Osteoblast (primary cell): ENCODE data around the gene TMEM92. TPM values are rescaled to one million over a fixed set of nuclear protein-coding genes. Genes with fewer than 3 reads are reported as not detected.

Experiments used
- DNase-seq: peaks from one replicate; pipeline ENCODE4 v3.0.0; 2011; ENCODE audit warnings: low spot score, mixed read lengths; ENCODE audit not compliant: insufficient read length; ENCODE audit errors: missing footprints
- H2AFZ ChIP-seq: 2 replicates; pipeline ENCODE4 v1.6.0; 2011; ENCODE audit warnings: mild to moderate bottlenecking, low read length
- H3K27ac ChIP-seq: 2 replicates; pipeline ENCODE4 v1.5.1; 2011; ENCODE audit warnings: mild to moderate bottlenecking, low read depth, low read length, moderate library complexity
- H3K27me3 ChIP-seq: 2 replicates; pipeline ENCODE4 v1.6.0; 2012; ENCODE audit warnings: mild to moderate bottlenecking, control low read depth, inconsistent platforms, low read length, moderate library complexity; ENCODE audit not compliant: insufficient read depth
- H3K36me3 ChIP-seq: 2 replicates; pipeline ENCODE4 v1.5.1; 2011; ENCODE audit warnings: mild to moderate bottlenecking, low read length, control low read depth, moderate library complexity; ENCODE audit not compliant: insufficient read depth
- H3K4me1 ChIP-seq: 2 replicates; pipeline ENCODE4 v1.5.1; 2011; ENCODE audit warnings: mild to moderate bottlenecking, low read length, control low read depth, moderate library complexity; ENCODE audit not compliant: insufficient read depth
- H3K4me2 ChIP-seq: 2 replicates; pipeline ENCODE4 v1.6.0; 2011; ENCODE audit warnings: mild to moderate bottlenecking, low read length; ENCODE audit not compliant: insufficient read depth
- H3K4me3 ChIP-seq: fragments of 200-600 bp; sonication (generic); 3 replicates; pipeline ENCODE4 v1.5.1; 2012; ENCODE audit warnings: mild to moderate bottlenecking, low read length, inconsistent platforms; ENCODE audit not compliant: insufficient read depth
- H3K79me2 ChIP-seq: 2 replicates; pipeline ENCODE4 v1.6.0; 2012; ENCODE audit warnings: mild to moderate bottlenecking, low read length, control low read depth, inconsistent platforms; ENCODE audit not compliant: insufficient read depth
- H3K9me3 ChIP-seq: 2 replicates; pipeline ENCODE4 v1.5.1; 2011; ENCODE audit warnings: low read depth, low read length, control low read depth
- H4K20me1 ChIP-seq: 2 replicates; pipeline ENCODE4 v1.6.0; 2012; ENCODE audit warnings: mild to moderate bottlenecking, low read length, control low read depth; ENCODE audit not compliant: insufficient read depth
- total RNA-seq: library from RNA; depleted of rRNA; stranded (reverse); fragments of >200 nt; gene quantifications from 2 replicates; pipeline ENCODE4 v1.2.3, GENCODE V29; 2012
- TF ChIP-seq, protein P1 (sequence below): IDR thresholded peaks from 2 replicates; pipeline ENCODE4 v1.5.1; 2011; ENCODE audit warnings: mild to moderate bottlenecking, low read depth, low read length, moderate library complexity; ENCODE audit errors: extremely low read depth

TMEM92 gene
- under 0.01 and 0.36 TPM in 2 replicates for total RNA-seq

- H3K4me1 ChIP-seq, result peaks cover 47% of the 10 kb centered on the region
Measured at GRCh38 chr17:50274142-50274896, at the start of gene TMEM92. Gene TMEM92, plus strand, starts transcription at chr17:50274466. Its CDS starts 36 bp downstream, at chr17:50274502.

GRCh38 chr17:50225701-50226240 lies 48.5 kb upstream of the TMEM92 start:
- no peaks in the 10 kb centered on the region for H3K36me3 ChIP-seq
- no peak overlapping the region for H3K27ac ChIP-seq
- H2AFZ ChIP-seq, result no peak overlapping the region
- H3K4me1 ChIP-seq, result peaks cover 22% of the 10 kb centered on the region
- no peaks in the 10 kb centered on the region for H4K20me1 ChIP-seq
- TF ChIP-seq, protein P1, sequence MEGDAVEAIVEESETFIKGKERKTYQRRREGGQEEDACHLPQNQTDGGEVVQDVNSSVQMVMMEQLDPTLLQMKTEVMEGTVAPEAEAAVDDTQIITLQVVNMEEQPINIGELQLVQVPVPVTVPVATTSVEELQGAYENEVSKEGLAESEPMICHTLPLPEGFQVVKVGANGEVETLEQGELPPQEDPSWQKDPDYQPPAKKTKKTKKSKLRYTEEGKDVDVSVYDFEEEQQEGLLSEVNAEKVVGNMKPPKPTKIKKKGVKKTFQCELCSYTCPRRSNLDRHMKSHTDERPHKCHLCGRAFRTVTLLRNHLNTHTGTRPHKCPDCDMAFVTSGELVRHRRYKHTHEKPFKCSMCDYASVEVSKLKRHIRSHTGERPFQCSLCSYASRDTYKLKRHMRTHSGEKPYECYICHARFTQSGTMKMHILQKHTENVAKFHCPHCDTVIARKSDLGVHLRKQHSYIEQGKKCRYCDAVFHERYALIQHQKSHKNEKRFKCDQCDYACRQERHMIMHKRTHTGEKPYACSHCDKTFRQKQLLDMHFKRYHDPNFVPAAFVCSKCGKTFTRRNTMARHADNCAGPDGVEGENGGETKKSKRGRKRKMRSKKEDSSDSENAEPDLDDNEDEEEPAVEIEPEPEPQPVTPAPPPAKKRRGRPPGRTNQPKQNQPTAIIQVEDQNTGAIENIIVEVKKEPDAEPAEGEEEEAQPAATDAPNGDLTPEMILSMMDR, result no peak
- H3K79me2 ChIP-seq, result no peaks in the 10 kb centered on the region
- peaks cover 5% of the 10 kb centered on the region for H3K9me3 ChIP-seq
- DNase-seq, result no peak
- H3K4me3 ChIP-seq, result no peak overlapping the region
- H3K27me3 ChIP-seq, result no peaks in the 10 kb centered on the region
- H3K4me2 ChIP-seq, result no peak overlapping the region

More at GRCh38 chr17:50274142-50274896, at the start of gene TMEM92:
- Histone ChIP-seq H3K27me3 (no peaks in the 10 kb centered on the region), H4K20me1 (no peaks in the 10 kb centered on the region), H3K27ac (peak within 1 kb of the TSS; percentile 94), H3K4me2 (peak within 1 kb of the TSS; percentile 94), H3K9me3 (no peaks in the 10 kb centered on the region), H2AFZ (peak within 1 kb of the TSS; percentile 80), H3K4me3 (peak within 1 kb of the TSS; percentile 82), H3K36me3 (no peaks in the 10 kb centered on the region), H3K79me2 (peaks cover 25% of the 10 kb centered on the region)
- peak; percentile 75 for DNase-seq
- TF ChIP-seq, protein P1, result no peak

DNA sequence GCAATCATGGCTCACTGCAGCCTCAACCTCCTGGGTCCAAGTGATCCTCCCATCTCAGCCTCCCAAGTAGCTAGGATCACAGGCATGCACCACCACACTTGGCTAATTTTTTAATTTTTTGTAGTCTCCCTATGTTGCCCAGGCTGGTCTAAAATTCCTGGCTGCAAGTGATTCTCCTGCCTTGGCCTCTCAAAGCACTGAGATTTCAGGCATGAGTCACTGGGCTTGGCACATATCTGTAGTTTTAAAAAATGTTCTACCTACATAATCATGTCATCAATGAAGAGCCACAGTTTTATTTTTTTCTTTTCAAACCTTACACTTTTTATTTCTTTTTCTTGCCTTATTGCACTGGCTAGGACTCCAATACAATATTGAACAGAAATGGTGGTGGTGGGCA lies 39.7 kb upstream of the TMEM92 start:
- Histone ChIP-seq H2AFZ (no peak overlapping the region), H3K4me1 (peaks cover 13% of the 10 kb centered on the region), H3K9me3 (no peaks in the 10 kb centered on the region), H3K79me2 (no peaks in the 10 kb centered on the region), H3K36me3 (no peaks in the 10 kb centered on the region), H4K20me1 (no peaks in the 10 kb centered on the region), H3K4me2 (no peak overlapping the region), H3K27ac (no peak overlapping the region), H3K4me3 (no peak overlapping the region), H3K27me3 (no peaks in the 10 kb centered on the region)
- DNase-seq, result no peak
- TF ChIP-seq, protein P1, result no peak

GRCh38 chr17:50237901-50238300 lies 36.4 kb upstream of the TMEM92 start:
- H3K27ac ChIP-seq, result no peak overlapping the region
- no peak overlapping the region for H3K4me2 ChIP-seq

More at GRCh38 chr17:50237901-50238300, 36.4 kb upstream of the TMEM92 start:
- TF ChIP-seq, protein P1, result no peak
- Histone ChIP-seq H3K9me3 (no peaks in the 10 kb centered on the region), H3K4me1 (peaks cover 25% of the 10 kb centered on the region), H3K36me3 (no peaks in the 10 kb centered on the region), H3K4me3 (no peak overlapping the region), H3K79me2 (no peaks in the 10 kb centered on the region), H4K20me1 (no peaks in the 10 kb centered on the region), H3K27me3 (no peaks in the 10 kb centered on the region), H2AFZ (no peak overlapping the region)
- no peak for DNase-seq
